ENCODE data around the gene ASB15. TPM values are rescaled to one million over a fixed set of nuclear protein-coding genes. Genes with fewer than 3 reads are reported as not detected.

ASB15 gene
- total RNA-seq, 1 donor: not detected

GRCh38 chr7:123608991-123609882 is 7.6 kb downstream of the ASB15 start:
- DNase-seq (ENCODE audit: low read depth): no peak
- TF ChIP-seq CTCF (IDR thresholded peaks at IDR 0.05; ENCODE audit: insufficient read depth, low read length): no peak
- no peak overlapping the region for H3K4me3 ChIP-seq (ENCODE audit: low read depth, low read length)

GRCh38 chr7:123609883-123610239 is 8.2 kb downstream of the ASB15 start:
- TF ChIP-seq CTCF (IDR thresholded peaks at IDR 0.05; ENCODE audit: insufficient read depth, low read length): no peak
- no peak for DNase-seq (ENCODE audit: low read depth)
- no peak overlapping the region for H3K4me3 ChIP-seq (ENCODE audit: low read depth, low read length)

- no peak for TF ChIP-seq CTCF (IDR thresholded peaks at IDR 0.05; ENCODE audit: insufficient read depth, low read length)
- H3K4me3 ChIP-seq (ENCODE audit: low read depth, low read length): no peak overlapping the region
- DNase-seq (ENCODE audit: low read depth): no peak
Observed at GRCh38 chr7:123612024-123612423, 10.4 kb downstream of the ASB15 start.

- no peak overlapping the region for H3K4me3 ChIP-seq (ENCODE audit: low read depth, low read length)
- peak; percentile 93 for DNase-seq (ENCODE audit: low read depth)
- no peak for TF ChIP-seq CTCF (IDR thresholded peaks at IDR 0.05; ENCODE audit: insufficient read depth, low read length)
Observed at GRCh38 chr7:123615344-123615743, 13.7 kb downstream of the ASB15 start.

GRCh38 chr7:123616223-123616622 is 14.6 kb downstream of the ASB15 start:
- no peak for TF ChIP-seq CTCF (IDR thresholded peaks at IDR 0.05; ENCODE audit: insufficient read depth, low read length)
- no peak overlapping the region for H3K4me3 ChIP-seq (ENCODE audit: low read depth, low read length)
- peak; percentile 42 for DNase-seq (ENCODE audit: low read depth)

GRCh38 chr7:123621707-123622106 is 20.1 kb downstream of the ASB15 start:
- no peak for TF ChIP-seq CTCF (IDR thresholded peaks at IDR 0.05; ENCODE audit: insufficient read depth, low read length)
- H3K4me3 ChIP-seq (ENCODE audit: low read depth, low read length): no peak overlapping the region
- no peak for DNase-seq (ENCODE audit: low read depth)

Data from fibroblast of the aortic adventitia (primary cell).